GDM1 (cell line): ENCODE data around the gene RAPGEF4.

Experiments used
- DNase-seq: peaks from one replicate; lab custom pipeline; 2025; lab: John Stamatoyannopoulos, UW

Gene RAPGEF4

DNA sequence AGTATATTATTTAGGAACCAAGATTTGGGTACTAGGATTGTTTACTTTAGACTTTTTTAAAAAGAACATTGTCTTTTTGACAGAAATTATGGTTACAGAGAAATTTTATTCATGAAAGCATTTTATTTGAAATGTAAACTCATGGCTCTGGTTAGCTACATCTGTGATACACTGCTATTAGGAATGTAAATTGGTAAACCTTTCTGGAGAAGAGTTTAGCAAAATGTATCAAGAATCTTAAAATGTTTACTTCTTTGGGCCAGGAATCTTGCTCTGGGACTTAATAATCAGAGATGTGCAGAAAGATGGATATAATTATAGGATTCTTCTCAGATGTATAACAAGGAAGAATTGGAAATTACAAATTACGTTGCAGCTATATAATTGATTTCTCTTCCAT is 359.7 kb downstream of the RAPGEF4 start:
- no peak for DNase-seq

DNA sequence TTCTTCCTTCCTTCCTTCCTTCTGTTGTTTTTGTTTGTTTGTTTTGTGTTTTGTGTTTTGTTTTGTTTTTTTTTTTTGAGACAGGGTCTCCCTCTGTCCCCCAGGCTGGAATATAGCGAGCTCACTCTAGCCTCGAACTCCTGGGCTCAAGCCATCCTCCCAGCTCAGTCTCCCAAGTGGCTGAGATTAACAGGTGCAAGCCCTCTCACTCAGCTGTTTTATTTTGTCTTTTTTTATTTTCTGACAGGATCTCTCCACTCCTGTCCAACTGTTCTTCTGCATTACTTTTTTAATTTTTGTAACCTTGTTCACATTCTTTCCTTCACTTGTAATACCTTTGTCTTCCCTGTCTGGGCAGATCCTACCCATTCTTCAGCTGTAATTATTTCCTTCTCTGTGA is 363.6 kb downstream of the RAPGEF4 start:
- no peak for DNase-seq

DNA sequence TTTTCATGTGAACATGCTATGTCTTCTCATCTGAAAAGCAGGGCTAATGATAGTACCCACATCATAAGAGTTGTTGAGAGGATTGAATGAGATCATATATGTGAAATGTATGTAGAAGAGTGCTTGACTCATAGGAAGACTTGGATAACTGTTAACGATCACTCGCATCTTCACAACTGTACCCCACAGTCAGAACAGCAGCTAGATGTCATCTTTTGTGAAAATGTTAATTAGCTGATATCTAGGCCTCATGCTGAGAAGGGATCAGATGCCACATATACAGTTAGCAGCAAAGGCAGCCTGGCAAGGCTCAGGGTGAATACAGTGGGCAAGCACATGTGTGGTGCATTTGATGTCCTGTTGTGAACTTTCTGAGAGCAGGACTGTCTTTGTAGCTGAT is 364.2 kb downstream of the RAPGEF4 start:
- DNase-seq: no peak

GRCh38 chr2:173101687-173102086 is 366.0 kb downstream of the RAPGEF4 start:
- no peak for DNase-seq
